ENCODE results near the gene PLCD3.

The PLCD3 gene

DNA sequence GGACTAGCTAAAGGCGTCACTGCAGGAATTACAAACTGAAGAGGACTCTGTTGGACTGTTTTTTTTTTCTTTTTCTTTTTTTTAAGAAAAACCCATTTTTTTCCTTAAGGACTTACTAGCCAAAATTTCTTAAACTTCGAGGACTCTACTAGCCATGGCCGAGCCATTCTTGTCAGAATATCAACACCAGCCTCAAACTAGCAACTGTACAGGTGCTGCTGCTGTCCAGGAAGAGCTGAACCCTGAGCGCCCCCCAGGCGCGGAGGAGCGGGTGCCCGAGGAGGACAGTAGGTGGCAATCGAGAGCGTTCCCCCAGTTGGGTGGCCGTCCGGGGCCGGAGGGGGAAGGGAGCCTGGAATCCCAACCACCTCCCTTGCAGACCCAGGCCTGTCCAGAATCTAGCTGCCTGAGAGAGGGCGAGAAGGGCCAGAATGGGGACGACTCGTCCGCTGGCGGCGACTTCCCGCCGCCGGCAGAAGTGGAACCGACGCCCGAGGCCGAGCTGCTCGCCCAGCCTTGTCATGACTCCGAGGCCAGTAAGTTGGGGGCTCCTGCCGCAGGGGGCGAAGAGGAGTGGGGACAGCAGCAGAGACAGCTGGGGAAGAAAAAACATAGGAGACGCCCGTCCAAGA, 16.8 kb upstream of the PLCD3 start:
- peak overlapping the region; percentile 44 for H3K27ac ChIP-seq (ENCODE audit: low read depth, low read length)
- H3K79me2 ChIP-seq (ENCODE audit: insufficient read depth, low read length): no peaks in the 10 kb centered on the region

DNA sequence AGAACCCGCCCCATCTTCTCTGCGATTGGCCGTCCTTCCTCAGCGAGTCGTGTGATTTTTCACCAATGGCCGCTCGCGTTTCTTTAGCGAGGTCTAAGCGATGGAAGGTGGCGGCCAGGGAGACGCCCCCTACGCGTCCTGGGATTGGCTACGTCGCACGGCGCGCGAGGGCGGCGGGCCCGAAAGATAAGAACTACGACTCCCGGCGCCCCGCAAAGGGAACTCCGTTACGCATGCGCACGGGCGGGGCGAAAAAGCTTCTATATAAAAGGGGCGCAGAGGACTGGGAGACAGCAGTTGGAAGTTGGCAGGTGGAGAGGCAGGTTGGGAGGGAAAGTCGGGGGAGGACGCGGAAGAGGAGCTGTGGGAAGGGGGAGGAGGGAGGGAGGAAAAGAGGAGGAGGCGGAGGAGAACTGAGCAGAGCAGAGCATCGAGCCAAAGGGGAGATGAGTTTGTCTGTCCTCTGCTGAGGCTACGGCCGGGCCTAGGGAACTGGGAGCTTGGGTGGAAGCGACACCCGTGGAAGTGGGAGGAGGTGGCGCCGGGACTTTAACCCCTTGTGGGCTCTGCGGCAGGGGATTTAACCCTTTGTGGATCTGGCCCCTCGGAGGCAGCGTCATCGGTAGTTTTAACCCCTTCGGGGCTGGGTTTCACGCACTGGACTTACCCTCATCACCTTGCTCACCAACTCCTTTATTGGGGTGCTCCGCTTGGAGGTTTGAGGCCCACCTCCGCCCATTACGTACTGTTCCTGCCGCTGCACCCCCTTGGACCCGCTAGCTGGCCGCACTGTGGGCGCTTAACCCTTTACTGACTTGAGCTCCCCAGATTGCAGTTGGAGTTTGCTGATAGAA, 16.1 kb upstream of the PLCD3 start, which contains the start of gene HEXIM1:
HEXIM1 (plus strand) TSS at position 293 of the 854 bp plus-strand sequence. CDS start 716 bp downstream, outside the sequence.
- Histone ChIP-seq H3K79me2 (ENCODE audit: insufficient read depth, low read length) (no peaks in the 10 kb centered on the region), H3K27ac (ENCODE audit: low read depth, low read length) (peak within 1 kb of the TSS; percentile 87), H3K4me2 (ENCODE audit: low read depth, low read length, poor library complexity, severe bottlenecking) (peak within 1 kb of the TSS; percentile 77), H3K9me2 (replicated peaks; ENCODE audit: insufficient read depth, low read length) (no peaks in the 10 kb centered on the region), H3K4me3 (ENCODE audit: insufficient read depth, low read length, poor library complexity, severe bottlenecking) (peak within 1 kb of the TSS; percentile 70), H3K9ac (ENCODE audit: low read length) (peak within 1 kb of the TSS; percentile 58), H4K20me1 (ENCODE audit: low read depth, low read length) (peaks cover 10% of the 10 kb centered on the region; the same call in 1 of the 2 replicates), H3K36me3 (ENCODE audit: low read length) (no peaks in the 10 kb centered on the region), H3K27me3 (ENCODE audit: low read length) (no peaks in the 10 kb centered on the region), H3F3A (ENCODE audit: insufficient read depth) (peaks cover 19% of the 10 kb centered on the region), H2AFZ (ENCODE audit: low read depth, low read length, severe bottlenecking) (peak within 1 kb of the TSS; percentile 46), H3K9me3 (ENCODE audit: insufficient read depth, low read length) (no peaks in the 10 kb centered on the region)
- TF ChIP-seq, protein P1, sequence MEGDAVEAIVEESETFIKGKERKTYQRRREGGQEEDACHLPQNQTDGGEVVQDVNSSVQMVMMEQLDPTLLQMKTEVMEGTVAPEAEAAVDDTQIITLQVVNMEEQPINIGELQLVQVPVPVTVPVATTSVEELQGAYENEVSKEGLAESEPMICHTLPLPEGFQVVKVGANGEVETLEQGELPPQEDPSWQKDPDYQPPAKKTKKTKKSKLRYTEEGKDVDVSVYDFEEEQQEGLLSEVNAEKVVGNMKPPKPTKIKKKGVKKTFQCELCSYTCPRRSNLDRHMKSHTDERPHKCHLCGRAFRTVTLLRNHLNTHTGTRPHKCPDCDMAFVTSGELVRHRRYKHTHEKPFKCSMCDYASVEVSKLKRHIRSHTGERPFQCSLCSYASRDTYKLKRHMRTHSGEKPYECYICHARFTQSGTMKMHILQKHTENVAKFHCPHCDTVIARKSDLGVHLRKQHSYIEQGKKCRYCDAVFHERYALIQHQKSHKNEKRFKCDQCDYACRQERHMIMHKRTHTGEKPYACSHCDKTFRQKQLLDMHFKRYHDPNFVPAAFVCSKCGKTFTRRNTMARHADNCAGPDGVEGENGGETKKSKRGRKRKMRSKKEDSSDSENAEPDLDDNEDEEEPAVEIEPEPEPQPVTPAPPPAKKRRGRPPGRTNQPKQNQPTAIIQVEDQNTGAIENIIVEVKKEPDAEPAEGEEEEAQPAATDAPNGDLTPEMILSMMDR (IDR thresholded peaks at IDR 0.05; ENCODE audit: insufficient read depth, low read length, poor library complexity, severe bottlenecking): no peak
- no peak for TF ChIP-seq EZH2phosphoT487 (conservative IDR thresholded peaks at IDR 0.05; ENCODE audit: low read length)

More for the DNA sequence above, 16.8 kb upstream of the PLCD3 start:
- TF ChIP-seq, protein P1 (IDR thresholded peaks at IDR 0.05; ENCODE audit: insufficient read depth, low read length, poor library complexity, severe bottlenecking): peak; percentile 94
- TF ChIP-seq EZH2phosphoT487 (conservative IDR thresholded peaks at IDR 0.05; ENCODE audit: low read length): no peak
- Histone ChIP-seq H4K20me1 (ENCODE audit: low read depth, low read length) (peaks cover 10% of the 10 kb centered on the region; the same call in 1 of the 2 replicates), H2AFZ (ENCODE audit: low read depth, low read length, severe bottlenecking) (no peak overlapping the region), H3K9ac (ENCODE audit: low read length) (peak overlapping the region; percentile 58), H3K4me2 (ENCODE audit: low read depth, low read length, poor library complexity, severe bottlenecking) (peak overlapping the region; percentile 77), H3K36me3 (ENCODE audit: low read length) (no peaks in the 10 kb centered on the region), H3K4me3 (ENCODE audit: insufficient read depth, low read length, poor library complexity, severe bottlenecking) (peak overlapping the region; percentile 70), H3K9me2 (replicated peaks; ENCODE audit: insufficient read depth, low read length) (no peaks in the 10 kb centered on the region), H3F3A (ENCODE audit: insufficient read depth) (peaks cover 19% of the 10 kb centered on the region), H3K9me3 (ENCODE audit: insufficient read depth, low read length) (no peaks in the 10 kb centered on the region), H3K27me3 (ENCODE audit: low read length) (no peaks in the 10 kb centered on the region)

DNA sequence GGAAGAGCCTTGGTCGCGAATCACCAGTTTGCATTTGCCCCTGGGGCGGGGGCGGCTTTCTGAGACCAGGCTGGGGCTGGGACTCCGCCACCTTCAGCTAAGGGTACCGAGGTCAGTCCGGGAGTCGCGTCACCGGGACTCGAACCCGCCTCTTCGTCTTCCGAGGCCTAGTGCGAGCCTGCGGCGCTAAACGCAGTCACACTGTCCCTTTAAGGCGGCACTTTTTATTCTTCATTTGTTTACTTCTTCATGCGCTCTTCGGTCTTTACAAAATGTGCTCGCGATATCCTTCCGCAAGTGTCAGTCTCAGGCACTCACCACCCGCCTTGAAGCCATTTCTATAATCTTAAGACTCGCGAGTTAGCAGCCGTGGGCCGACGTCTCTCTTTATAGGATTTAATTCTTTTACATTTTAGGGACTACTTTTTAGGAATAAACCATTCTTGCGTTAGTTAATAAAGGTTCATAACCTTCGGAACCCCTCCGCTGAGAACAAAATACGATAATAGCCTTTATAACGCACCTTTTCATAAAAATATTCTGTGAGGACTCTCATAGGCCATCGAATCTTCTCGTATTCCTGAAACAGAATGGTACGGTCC, 15.4 kb upstream of the PLCD3 start:
- H3K27ac ChIP-seq (ENCODE audit: low read depth, low read length): peak overlapping the region; percentile 87
- no peaks in the 10 kb centered on the region for H3K9me3 ChIP-seq (ENCODE audit: insufficient read depth, low read length)
- no peak for TF ChIP-seq EZH2phosphoT487 (conservative IDR thresholded peaks at IDR 0.05; ENCODE audit: low read length)
- TF ChIP-seq, protein P1 (IDR thresholded peaks at IDR 0.05; ENCODE audit: insufficient read depth, low read length, poor library complexity, severe bottlenecking): no peak
- H3K4me3 ChIP-seq (ENCODE audit: insufficient read depth, low read length, poor library complexity, severe bottlenecking): peak overlapping the region; percentile 62
- H3K36me3 ChIP-seq (ENCODE audit: low read length): no peaks in the 10 kb centered on the region
- peak overlapping the region; percentile 46 for H2AFZ ChIP-seq (ENCODE audit: low read depth, low read length, severe bottlenecking)
- H3K79me2 ChIP-seq (ENCODE audit: insufficient read depth, low read length): no peaks in the 10 kb centered on the region
- H3K9me2 ChIP-seq (replicated peaks; ENCODE audit: insufficient read depth, low read length): no peaks in the 10 kb centered on the region
- H3K27me3 ChIP-seq (ENCODE audit: low read length): no peaks in the 10 kb centered on the region
- H3K9ac ChIP-seq (ENCODE audit: low read length): peak overlapping the region; percentile 58
- peak overlapping the region; percentile 67 for H3K4me2 ChIP-seq (ENCODE audit: low read depth, low read length, poor library complexity, severe bottlenecking)
- peaks cover 19% of the 10 kb centered on the region for H3F3A ChIP-seq (ENCODE audit: insufficient read depth)
- H4K20me1 ChIP-seq (ENCODE audit: low read depth, low read length): peaks cover 10% of the 10 kb centered on the region; the same call in 1 of the 2 replicates

Data from SU-DHL-6 (cell line).